Right cardiac atrium (tissue), 5 donors: ENCODE measurements around the gene SULT1A1. TPM values are rescaled to one million over a fixed set of nuclear protein-coding genes. Genes with fewer than 3 reads are reported as not detected.
"Not testable (repeated sequence)": the region's sequence is repeated elsewhere in the genome, so short reads cannot be mapped to it uniquely, and the experiment has no call there.

ENCODE experiments used
- ATAC-seq, 2 donors: fragments of 200-7000 bp; cut with Tn5 transposase; one replicate each; pipeline versions ENCODE4 v1.8.0 to v1.9.1; 2020; ENCODE audit warnings: moderate library complexity in 2 of 2, mild to moderate bottlenecking in 1 of 2
- DNase-seq, 3 donors: peaks; one replicate each; pipeline ENCODE4 v3.0.0-alpha.2; 2020
- H3K27ac ChIP-seq: one replicate; pipeline ENCODE4 v1.5.1; 2013; ENCODE audit warnings: mild to moderate bottlenecking, low read length, control low read depth, moderate library complexity
- H3K27me3 ChIP-seq: one replicate; pipeline ENCODE4 v1.6.1; 2013; ENCODE audit not compliant: control insufficient read depth, insufficient read depth
- H3K4me1 ChIP-seq: one replicate; pipeline ENCODE4 v1.6.1; 2013; ENCODE audit warnings: low read length; ENCODE audit not compliant: control insufficient read depth, insufficient read depth
- H3K4me3 ChIP-seq: one replicate; pipeline ENCODE4 v1.5.1; 2013; ENCODE audit warnings: low read length, control low read depth
- H3K9me3 ChIP-seq: one replicate; pipeline ENCODE4 v1.6.1; 2013; ENCODE audit warnings: low read length; ENCODE audit not compliant: control insufficient read depth
- WGBS: extraction: QIAGEN DNeasy Blood & Tissue Kit; methylation state at CpG from one replicate; pipeline ENCODE4 v1.1.7; 2013; 5-methylcytosine and 5-hydroxymethylcytosine counted together
- intact Hi-C, 4 donors: fragments of 100-400 bp; cut with DNase I; formaldehyde crosslinking; loops; one replicate each; pipeline versions ENCODE4 v1.11.0 to v1.14.0; 2022 to 2023
- polyA plus RNA-seq: library from polyadenylated mRNA; stranded (reverse); fragments of 200-250 nt; gene quantifications from one replicate; pipeline ENCODE4 v1.2.3, GENCODE V29; 2013
- total RNA-seq, 4 donors: library from RNA; stranded (reverse); fragmentation: NEBNext Ultra II Directional; extraction: Animal tissue kit (Norgen Biotek cat#: 25700); gene quantifications; one replicate each; pipeline ENCODE4 v1.2.1, GENCODE V29; 2021
- donor health status: healthy with polysubstance abuse.
- donor health status: DM: no; HTN: yes; CAD: no.
- donor health status: DM: no; HTN: no; CAD: no.
- donor health status: DM: no; HTN: yes; CAD: no; lungs with severe emphysema.
- donor health status: DM: yes; HTN: yes; CAD: no.

The SULT1A1 gene
- total and polyA plus RNA-seq, 5 donors: 18.8 to 29.1 (median 23.3) TPM

- intact Hi-C loops: not testable (repeated sequence)
- WGBS: 97% methylated on average over 6 of the region's 7 CpGs
- DNase-seq: peak in 2 of 3 donors; percentile 26 to 54
These were observed 1.4 kb downstream of the SULT1A1 start for GRCh38 chr16:28608496-28608808.

GRCh38 chr16:28607681-28608495, 2.0 kb downstream of the SULT1A1 start:
- H3K4me3 ChIP-seq, DNase-seq, intact Hi-C loops, H3K27me3 ChIP-seq, H3K4me1 ChIP-seq, H3K27ac ChIP-seq, H3K9me3 ChIP-seq, ATAC-seq: not testable (repeated sequence)
- 98% methylated on average over 10 of the region's 10 CpGs for WGBS

More at GRCh38 chr16:28608496-28608808, 1.4 kb downstream of the SULT1A1 start:
- not testable (repeated sequence) for H3K9me3 ChIP-seq, H3K27me3 ChIP-seq, H3K27ac ChIP-seq, H3K4me1 ChIP-seq, H3K4me3 ChIP-seq, ATAC-seq

GRCh38 chr16:28607116-28607623, 2.7 kb downstream of the SULT1A1 start:
- Histone ChIP-seq H3K4me1 (peaks cover 6% of the 10 kb centered on the region), H3K27me3 (no peaks in the 10 kb centered on the region), H3K27ac (no peak overlapping the region), H3K4me3 (no peak overlapping the region), H3K9me3 (no peaks in the 10 kb centered on the region)
- intact Hi-C loops: no loop called here
- ATAC-seq: no peak
- no peak for DNase-seq
- 95% methylated on average over 9 of the region's 9 CpGs for WGBS

GRCh38 chr16:28606291-28607115, 3.3 kb downstream of the SULT1A1 start:
- WGBS: 87% methylated on average over 16 of the region's 16 CpGs
- ATAC-seq (no peak), DNase-seq (peak in 1 of 3 donors; percentile 31)
- Histone ChIP-seq H3K27ac (no peak overlapping the region), H3K4me3 (no peak overlapping the region), H3K4me1 (peaks cover 6% of the 10 kb centered on the region), H3K9me3 (no peaks in the 10 kb centered on the region), H3K27me3 (no peaks in the 10 kb centered on the region)
- intact Hi-C loops: no loop called here

- peak in 1 of 3 donors; percentile 28 for DNase-seq
- 71% methylated on average over 8 of the region's 8 CpGs for WGBS
- Histone ChIP-seq H3K9me3 (no peaks in the 10 kb centered on the region), H3K27ac (no peak overlapping the region), H3K4me3 (no peak overlapping the region), H3K27me3 (no peaks in the 10 kb centered on the region), H3K4me1 (no peaks in the 10 kb centered on the region)
- ATAC-seq: no peak
- intact Hi-C loops: no loop called here
These were observed 5.7 kb downstream of the SULT1A1 start for GRCh38 chr16:28604186-28604565.

- intact Hi-C loops: no loop called here
- ATAC-seq (no peak), DNase-seq (peak in 2 of 3 donors; percentile 33 to 41)
- WGBS: 78% methylated on average over 11 of the region's 11 CpGs
- no peaks in the 10 kb centered on the region for H3K4me1 ChIP-seq
- H3K4me3 ChIP-seq: no peak overlapping the region
- no peak overlapping the region for H3K27ac ChIP-seq
- no peaks in the 10 kb centered on the region for H3K9me3 ChIP-seq
- no peaks in the 10 kb centered on the region for H3K27me3 ChIP-seq
These were observed 6.3 kb downstream of the SULT1A1 start for GRCh38 chr16:28603381-28604185.

GRCh38 chr16:28602529-28602928, 7.3 kb downstream of the SULT1A1 start:
- ATAC-seq: no peak
- no peaks in the 10 kb centered on the region for H3K4me1 ChIP-seq
- H3K9me3 ChIP-seq: no peaks in the 10 kb centered on the region
- WGBS: 62% methylated on average over 5 of the region's 6 CpGs
- no peaks in the 10 kb centered on the region for H3K27me3 ChIP-seq
- DNase-seq: no peak
- intact Hi-C loops: no loop called here
- H3K27ac ChIP-seq: no peak overlapping the region
- no peak overlapping the region for H3K4me3 ChIP-seq

- H3K27me3 ChIP-seq, H3K4me1 ChIP-seq, DNase-seq, intact Hi-C loops, H3K9me3 ChIP-seq, H3K27ac ChIP-seq, H3K4me3 ChIP-seq, ATAC-seq: not testable (repeated sequence)
- 88% methylated on average over 5 of the region's 10 CpGs for whole genome bisulfite sequencing
These were observed 7.8 kb downstream of the SULT1A1 start for GRCh38 chr16:28602062-28602461.

- H3K27me3 ChIP-seq, H3K4me3 ChIP-seq, intact Hi-C loops, H3K27ac ChIP-seq, H3K4me1 ChIP-seq, ATAC-seq, H3K9me3 ChIP-seq: not testable (repeated sequence)
- peak in 1 of 3 donors; percentile 18 for DNase-seq
- 93% methylated on average over 12 of the region's 13 CpGs for WGBS
These were observed 8.3 kb downstream of the SULT1A1 start for GRCh38 chr16:28601589-28601988.

GRCh38 chr16:28600965-28601364, 8.9 kb downstream of the SULT1A1 start:
- DNase-seq, H3K9me3 ChIP-seq, intact Hi-C loops, H3K27ac ChIP-seq, H3K4me3 ChIP-seq, H3K27me3 ChIP-seq: not testable (repeated sequence)
- WGBS: 41% methylated on average over 10 of the region's 20 CpGs
- H3K4me1 ChIP-seq: peaks cover 13% of the 10 kb centered on the region
- ATAC-seq: peak in 1 of 2 donors; percentile 2
